Gastrocnemius medialis (tissue), 4 donors: ENCODE results near the gene CTNNA2.

ENCODE experiments used
- CTCF ChIP-seq, 5 experiments: fragments of 450-650 bp in 3 of 5; fragments of 200-600 bp in 2 of 5; sonication (generic) in 2 of 5; IDR thresholded peaks in 4 of 5; conservative IDR thresholded peaks in 1 of 5; 1 replicate in 4 of 5; 2 replicates in 1 of 5; pipeline ENCODE4 v1.5.1; 2016 to 2019; ENCODE audit warnings: antibody characterized with exemption in 5 of 5, mild to moderate bottlenecking in 3 of 5, moderate library complexity in 3 of 5
- POLR2A ChIP-seq, 2 donors: fragments of 450-650 bp; IDR thresholded peaks; one replicate each; pipeline ENCODE4 v1.6.1; 2017; ENCODE audit warnings: antibody characterized with exemption in 2 of 2, mild to moderate bottlenecking in 2 of 2, moderate library complexity in 2 of 2

- TF ChIP-seq CTCF (IDR thresholded peaks at IDR 0.05 in 4 of 5, conservative IDR thresholded peaks at IDR 0.05 in 1 of 5) (no peak), POLR2A (IDR thresholded peaks at IDR 0.05) (no peak)
These were observed 468.0 kb downstream of the CTNNA2 start for GRCh38 chr2:79980816-79981215.
